ENCODE measurements around the gene TAX1BP3. TPM values are rescaled to one million over a fixed set of nuclear protein-coding genes. Genes with fewer than 3 reads are reported as not detected.
A peak's percentile ranks its signal among the peaks of the same experiment; 100 is the strongest.

The TAX1BP3 gene
- total and polyA plus RNA-seq, 3 experiments from 2014 or later, result 23.4 to 38.9 (median 26.0) TPM

DNA sequence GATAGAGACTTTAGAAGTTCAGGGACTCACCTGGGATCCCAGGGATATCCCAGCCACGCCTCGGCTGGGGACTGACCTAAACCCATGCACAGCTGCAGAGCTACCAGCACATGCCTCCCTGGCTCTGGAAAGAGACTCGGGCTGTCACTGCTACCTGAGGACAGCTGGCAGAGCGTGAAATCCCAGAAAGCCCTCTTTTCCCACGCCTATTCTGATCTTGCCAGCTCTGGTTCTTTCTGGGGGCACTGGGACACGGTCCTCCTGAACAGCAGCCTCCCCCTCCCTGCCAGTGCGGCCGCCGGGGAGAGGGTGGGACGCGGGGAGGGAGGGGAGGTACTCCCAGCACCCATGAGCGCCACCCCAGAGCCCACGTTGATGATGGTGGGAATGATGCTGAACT, 16.8 kb upstream of the TAX1BP3 start:
- no peaks in the 10 kb centered on the region for H3K27me3 Mint-ChIP-seq

DNA sequence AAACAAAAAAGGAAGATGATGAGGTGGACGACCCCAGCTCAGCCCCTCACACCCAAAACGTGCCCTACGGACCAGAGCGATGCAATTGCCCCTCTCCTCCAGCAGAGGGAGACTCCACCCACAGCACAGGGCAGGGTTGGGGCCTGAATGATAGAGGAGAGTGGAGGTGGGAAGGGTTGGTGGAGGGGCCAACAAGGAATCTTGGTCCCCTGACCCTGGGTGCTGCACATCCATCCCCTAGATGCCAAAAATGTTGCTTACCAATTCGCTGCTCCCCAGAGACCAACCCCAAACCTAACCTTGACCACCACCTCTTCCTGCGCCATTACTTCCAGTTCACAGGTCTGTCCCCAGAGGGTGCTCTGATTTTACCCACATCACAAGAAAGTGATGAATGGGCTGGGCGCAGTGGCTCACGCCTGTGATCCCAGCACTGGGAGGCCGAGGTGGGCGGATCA, 14.7 kb upstream of the TAX1BP3 start:
- H3K27ac Mint-ChIP-seq, result peak overlapping the region in 6 of 8 donors; percentile 1 to 79 (median 70)

More for the DNA sequence above, 16.8 kb upstream of the TAX1BP3 start:
- no peak for DNase-seq
- no peak overlapping the region for H3K27ac Mint-ChIP-seq
- no peaks in the 10 kb centered on the region for H3K9me3 ChIP-seq (ENCODE audit: low read length)
- H3K4me1 Mint-ChIP-seq, result peaks cover 10 to 14% (median 11%) of the 10 kb centered on the region in 3 donors
- H3K4me1 ChIP-seq (ENCODE audit: insufficient read depth, low read length), result peaks cover 6% of the 10 kb centered on the region
- no peak overlapping the region for H3K4me3 Mint-ChIP-seq
- no peaks in the 10 kb centered on the region for H3K9me3 Mint-ChIP-seq
- CTCF ChIA-PET, result no interaction called here
- no peak overlapping the region for H3K4me3 ChIP-seq (ENCODE audit: low read length)
- H3K27ac ChIP-seq (ENCODE audit: low read depth, low read length), result no peak overlapping the region
- H3K36me3 ChIP-seq (ENCODE audit: insufficient read depth, low read length), result no peaks in the 10 kb centered on the region
- no peaks in the 10 kb centered on the region for H3K27me3 ChIP-seq (ENCODE audit: insufficient read depth, low read length, poor library complexity, severe bottlenecking)
- peaks cover 0 to 15% (median 3%) of the 10 kb centered on the region in 3 donors for H3K36me3 Mint-ChIP-seq
- POLR2A ChIA-PET, result no interaction called here

GRCh38 chr17:3682033-3682432, 13.7 kb upstream of the TAX1BP3 start:
- Mint-ChIP-seq H3K4me3 (no peak overlapping the region), H3K27ac (no peak overlapping the region), H3K9me3 (no peaks in the 10 kb centered on the region), H3K4me1 (peaks cover 7 to 14% (median 10%) of the 10 kb centered on the region in 3 donors), H3K36me3 (peaks cover 0 to 19% (median 4%) of the 10 kb centered on the region in 3 donors), H3K27me3 (no peaks in the 10 kb centered on the region)
- H3K36me3 ChIP-seq (ENCODE audit: insufficient read depth, low read length), result no peaks in the 10 kb centered on the region
- ChIA-PET POLR2A (interaction anchor here (1.1 kb wide), 1 partner anchor 106 kb away, joined by 3 read pairs; no protein-coding TSS in a partner anchor), CTCF (interaction anchor here (0.7 to 2.7 kb wide), 12 partner anchors 8 to 164 kb away, joined by 3 to 23 read pairs (median 5); partner anchors contain the start of genes EMC6, HASPIN, NCBP3 and P2RX5)
- no peak overlapping the region for H3K27ac ChIP-seq (ENCODE audit: low read depth, low read length)
- H3K4me1 ChIP-seq (ENCODE audit: insufficient read depth, low read length), result peaks cover 6% of the 10 kb centered on the region
- no peaks in the 10 kb centered on the region for H3K27me3 ChIP-seq (ENCODE audit: insufficient read depth, low read length, poor library complexity, severe bottlenecking)
- DNase-seq, result no peak
- no peaks in the 10 kb centered on the region for H3K9me3 ChIP-seq (ENCODE audit: low read length)
- no peak overlapping the region for H3K4me3 ChIP-seq (ENCODE audit: low read length)

More for the DNA sequence above, 14.7 kb upstream of the TAX1BP3 start:
- Mint-ChIP-seq H3K4me1 (peaks cover 7 to 14% (median 10%) of the 10 kb centered on the region in 3 donors), H3K4me3 (peak overlapping the region in 2 of 7 donors; percentile 26 to 27), H3K36me3 (peaks cover 0 to 10% (median 0%) of the 10 kb centered on the region in 3 donors), H3K9me3 (no peaks in the 10 kb centered on the region), H3K27me3 (no peaks in the 10 kb centered on the region)
- Histone ChIP-seq H3K4me3 (ENCODE audit: low read length) (no peak overlapping the region), H3K36me3 (ENCODE audit: insufficient read depth, low read length) (no peaks in the 10 kb centered on the region), H3K4me1 (ENCODE audit: insufficient read depth, low read length) (peaks cover 6% of the 10 kb centered on the region), H3K27ac (ENCODE audit: low read depth, low read length) (no peak overlapping the region), H3K9me3 (ENCODE audit: low read length) (no peaks in the 10 kb centered on the region), H3K27me3 (ENCODE audit: insufficient read depth, low read length, poor library complexity, severe bottlenecking) (no peaks in the 10 kb centered on the region)
- ChIA-PET POLR2A (interaction anchor here (1.1 kb wide), 1 partner anchor 105 kb away, joined by 3 read pairs; no protein-coding TSS in a partner anchor), CTCF (interaction anchor here (0.6 to 2.7 kb wide), 23 partner anchors 9 to 163 kb away, joined by 3 to 23 read pairs (median 4); partner anchors contain the start of genes EMC6, HASPIN, NCBP3 and P2RX5)
- peak in 4 of 5 donors; percentile 42 to 74 (median 54) for DNase-seq

- peaks cover 0 to 20% (median 4%) of the 10 kb centered on the region in 3 donors for H3K36me3 Mint-ChIP-seq
- H3K9me3 Mint-ChIP-seq, result no peaks in the 10 kb centered on the region
- Histone ChIP-seq H3K9me3 (ENCODE audit: low read length) (no peaks in the 10 kb centered on the region), H3K27ac (ENCODE audit: low read depth, low read length) (no peak overlapping the region), H3K27me3 (ENCODE audit: insufficient read depth, low read length, poor library complexity, severe bottlenecking) (no peaks in the 10 kb centered on the region), H3K4me1 (ENCODE audit: insufficient read depth, low read length) (peaks cover 6% of the 10 kb centered on the region), H3K4me3 (ENCODE audit: low read length) (no peak overlapping the region), H3K36me3 (ENCODE audit: insufficient read depth, low read length) (no peaks in the 10 kb centered on the region)
- peaks cover 7 to 14% (median 10%) of the 10 kb centered on the region in 3 donors for H3K4me1 Mint-ChIP-seq
- peak overlapping the region in 1 of 8 donors; percentile 42 for H3K27ac Mint-ChIP-seq
- H3K27me3 Mint-ChIP-seq, result no peaks in the 10 kb centered on the region
- no peak for DNase-seq
- no peak overlapping the region for H3K4me3 Mint-ChIP-seq
- ChIA-PET CTCF (no interaction called here), POLR2A (no interaction called here)
Observed at GRCh38 chr17:3681565-3681964, 13.2 kb upstream of the TAX1BP3 start.

GRCh38 chr17:3681057-3681456, 12.7 kb upstream of the TAX1BP3 start:
- H3K36me3 Mint-ChIP-seq, result peaks cover 0 to 24% (median 4%) of the 10 kb centered on the region in 3 donors
- no peaks in the 10 kb centered on the region for H3K27me3 ChIP-seq (ENCODE audit: insufficient read depth, low read length, poor library complexity, severe bottlenecking)
- H3K9me3 ChIP-seq (ENCODE audit: low read length), result no peaks in the 10 kb centered on the region
- H3K4me1 Mint-ChIP-seq, result peaks cover 7 to 14% (median 10%) of the 10 kb centered on the region in 3 donors
- H3K27ac ChIP-seq (ENCODE audit: low read depth, low read length), result no peak overlapping the region
- peaks cover 6% of the 10 kb centered on the region for H3K4me1 ChIP-seq (ENCODE audit: insufficient read depth, low read length)
- ChIA-PET POLR2A (no interaction called here), CTCF (no interaction called here)
- H3K27me3 Mint-ChIP-seq, result no peaks in the 10 kb centered on the region
- H3K27ac Mint-ChIP-seq, result no peak overlapping the region
- no peak for DNase-seq
- no peaks in the 10 kb centered on the region for H3K9me3 Mint-ChIP-seq
- no peak overlapping the region for H3K4me3 Mint-ChIP-seq
- no peaks in the 10 kb centered on the region for H3K36me3 ChIP-seq (ENCODE audit: insufficient read depth, low read length)
- no peak overlapping the region for H3K4me3 ChIP-seq (ENCODE audit: low read length)

GRCh38 chr17:3679531-3680126, 11.3 kb upstream of the TAX1BP3 start:
- Histone ChIP-seq H3K4me1 (ENCODE audit: insufficient read depth, low read length) (peaks cover 6% of the 10 kb centered on the region), H3K4me3 (ENCODE audit: low read length) (no peak overlapping the region), H3K27me3 (ENCODE audit: insufficient read depth, low read length, poor library complexity, severe bottlenecking) (no peaks in the 10 kb centered on the region), H3K36me3 (ENCODE audit: insufficient read depth, low read length) (no peaks in the 10 kb centered on the region), H3K27ac (ENCODE audit: low read depth, low read length) (no peak overlapping the region), H3K9me3 (ENCODE audit: low read length) (no peaks in the 10 kb centered on the region)
- Mint-ChIP-seq H3K4me3 (no peak overlapping the region), H3K9me3 (no peaks in the 10 kb centered on the region), H3K4me1 (peaks cover 7 to 14% (median 12%) of the 10 kb centered on the region in 3 donors), H3K36me3 (peaks cover 0 to 26% (median 4%) of the 10 kb centered on the region in 3 donors), H3K27ac (peak overlapping the region in 3 of 8 donors; percentile 26 to 58 (median 29)), H3K27me3 (no peaks in the 10 kb centered on the region)
- ChIA-PET POLR2A (no interaction called here), CTCF (interaction anchor here (1.0 kb wide), 1 partner anchor 44 kb away, joined by 3 read pairs; the partner anchor contains the start of gene HASPIN)
- DNase-seq, result no peak

DNA sequence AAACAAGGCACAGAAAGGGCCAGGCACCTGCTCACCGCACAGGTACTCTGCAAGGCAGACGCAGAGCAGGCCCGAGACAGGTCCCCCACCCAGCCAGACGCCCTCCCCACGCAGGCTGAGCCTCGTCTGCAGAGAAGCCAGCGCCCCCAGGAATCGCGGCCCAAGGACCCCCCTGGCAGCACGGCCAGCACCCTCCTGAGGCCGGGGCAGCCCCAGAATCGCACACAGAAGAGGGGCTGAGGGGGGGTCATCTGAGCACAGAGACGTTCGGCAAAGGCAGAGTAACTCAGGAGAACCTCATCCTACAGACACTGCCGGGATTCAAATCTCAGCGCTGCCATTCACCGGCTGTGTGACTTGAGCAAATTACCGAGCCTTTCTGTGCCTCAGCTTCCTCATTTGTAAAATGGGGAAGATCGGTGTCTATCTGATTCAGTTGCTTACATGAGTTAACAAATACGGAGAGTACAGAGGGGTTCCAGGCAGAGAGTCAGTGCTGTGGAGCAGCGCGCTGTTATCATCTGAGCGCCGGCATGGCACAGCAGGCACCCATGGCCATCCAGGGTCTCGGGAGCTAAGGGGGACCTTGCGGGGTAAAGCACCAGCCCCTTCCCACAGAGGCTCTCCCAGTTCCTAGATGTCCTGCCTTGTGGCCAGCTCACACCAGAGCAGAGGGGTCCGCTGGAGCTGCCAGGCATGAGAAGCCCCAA, 10.6 kb upstream of the TAX1BP3 start:
- H3K9me3 Mint-ChIP-seq, result no peaks in the 10 kb centered on the region
- peaks cover 0 to 26% (median 4%) of the 10 kb centered on the region in 3 donors for H3K36me3 Mint-ChIP-seq
- Histone ChIP-seq H3K4me3 (ENCODE audit: low read length) (no peak overlapping the region), H3K4me1 (ENCODE audit: insufficient read depth, low read length) (peaks cover 6% of the 10 kb centered on the region), H3K36me3 (ENCODE audit: insufficient read depth, low read length) (no peaks in the 10 kb centered on the region), H3K27me3 (ENCODE audit: insufficient read depth, low read length, poor library complexity, severe bottlenecking) (no peaks in the 10 kb centered on the region), H3K27ac (ENCODE audit: low read depth, low read length) (no peak overlapping the region), H3K9me3 (ENCODE audit: low read length) (no peaks in the 10 kb centered on the region)
- no peaks in the 10 kb centered on the region for H3K27me3 Mint-ChIP-seq
- no peak for DNase-seq
- POLR2A ChIA-PET, result no interaction called here
- peaks cover 7 to 14% (median 13%) of the 10 kb centered on the region in 3 donors for H3K4me1 Mint-ChIP-seq
- CTCF ChIA-PET, result interaction anchor here (1.0 to 1.6 kb wide), 2 partner anchors 17 to 44 kb away, joined by 3 read pairs; partner anchors contain the start of genes HASPIN and P2RX5
- H3K4me3 Mint-ChIP-seq, result no peak overlapping the region
- no peak overlapping the region for H3K27ac Mint-ChIP-seq
